Occipital lobe (tissue), 3 donors: ENCODE data around the gene ADCY9. TPM values are rescaled to one million over a fixed set of nuclear protein-coding genes. Genes with fewer than 3 reads are reported as not detected.

ENCODE experiments used
- DNase-seq: peaks from one replicate; lab custom pipeline; 2025; lab: John Stamatoyannopoulos, UW
- small RNA-seq: library from RNA; depleted of rRNA; stranded (forward); fragments of <200 nt; gene quantifications from one replicate; pipeline ENCODE3, GENCODE V24; 2014
- total RNA-seq: library from RNA; depleted of rRNA; stranded (reverse); fragments of >200 nt; gene quantifications from one replicate; pipeline ENCODE4 v1.2.3, GENCODE V29; 2014

Gene ADCY9
- total RNA-seq, 1 donor from 2014 or later: 9.5 TPM

DNA sequence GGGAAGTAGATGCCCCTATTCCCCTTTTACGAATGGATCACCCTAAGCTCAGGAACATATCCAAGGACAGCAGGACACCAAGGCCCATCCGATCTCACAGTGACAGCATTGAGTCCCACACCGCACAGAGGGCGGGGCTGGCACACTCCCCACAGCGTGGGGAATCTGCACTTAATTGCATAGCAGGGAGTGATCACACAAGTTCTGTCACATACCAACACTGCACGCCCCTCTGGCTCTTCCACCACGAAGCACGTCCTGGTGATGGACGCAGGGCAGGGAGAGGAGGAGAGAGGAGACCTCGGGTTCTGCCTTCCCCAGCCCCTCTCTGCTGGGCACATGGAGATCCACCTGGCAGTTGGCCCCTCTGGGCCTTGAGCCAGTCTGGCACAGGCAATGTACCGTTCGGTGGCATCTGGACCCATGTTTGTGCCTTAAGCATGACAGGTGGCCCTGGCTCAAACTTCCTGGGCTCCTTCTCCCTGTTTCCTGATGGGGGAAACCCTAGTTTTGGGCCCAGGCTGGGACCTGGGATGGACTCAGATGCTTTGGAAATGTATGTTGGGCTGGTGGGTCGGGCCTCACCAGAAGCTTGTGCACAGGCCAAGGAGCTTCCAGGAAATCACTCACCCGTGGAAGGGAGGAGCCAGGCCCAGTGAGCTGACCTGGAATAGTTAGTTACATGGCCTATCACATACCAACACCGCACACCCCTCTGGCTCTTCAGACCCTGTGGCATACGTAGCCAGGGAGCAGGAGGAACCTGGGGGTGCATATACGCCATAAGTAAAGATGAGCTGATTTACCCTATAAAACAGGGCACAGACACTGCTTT lies 200.6 kb downstream of the ADCY9 start:
- DNase-seq: no peak

DNA sequence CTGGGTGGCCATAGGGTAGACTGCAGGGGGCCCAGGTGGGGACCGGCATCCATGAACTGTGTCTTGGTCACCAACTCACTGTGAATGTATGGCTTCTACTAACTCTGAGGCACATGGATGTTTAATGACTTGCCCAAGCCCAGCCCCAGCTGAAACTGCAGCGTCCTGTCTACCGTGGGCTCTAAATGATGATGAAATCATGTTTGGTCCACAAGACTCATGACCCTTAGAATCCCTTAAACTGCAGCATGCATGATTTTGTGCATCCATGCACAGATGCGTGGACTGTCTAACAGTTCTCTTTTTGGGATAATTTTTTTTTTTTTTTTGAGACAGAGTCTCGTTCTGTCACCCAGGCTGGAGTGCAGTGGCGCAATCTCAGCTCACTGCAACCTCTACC lies 203.3 kb downstream of the ADCY9 start:
- DNase-seq: no peak

Small RNA genes within 50 kb of the gene (small RNA-seq; reads per million reads assigned to genes)
- not detected for gene AC009171.1

Other genes starting within 250 kb of the ADCY9 start
- gene CREBBP, start 235.7 kb downstream of the ADCY9 start, total RNA-seq: 32.3 TPM
- gene SRL, start 125.6 kb upstream of the ADCY9 start, total RNA-seq: 0.16 TPM
- gene TFAP4, start 156.6 kb upstream of the ADCY9 start, total RNA-seq: 13.7 TPM
- 5.1 TPM for gene GLIS2, start 199.6 kb upstream of the ADCY9 start, total RNA-seq
- 21.2 TPM for gene PAM16, start 234.9 kb upstream of the ADCY9 start, total RNA-seq